MM.1S (cell line): Measurements from ENCODE around the gene UBAC1.

Experiments
- DNase-seq: peaks from one replicate; pipeline ENCODE4 v3.0.0-alpha.2; 2015
- H2AFZ ChIP-seq: fragments of 300-600 bp; sonication (generic); 2 replicates; pipeline ENCODE4 v1.6.0; 2016; ENCODE audit warnings: antibody characterized with exemption, low read length
- H3F3A ChIP-seq: fragments of 300-600 bp; sonication (generic); 2 replicates; pipeline ENCODE4 v1.6.1; 2016; ENCODE audit warnings: mild to moderate bottlenecking, antibody characterized with exemption, low read length, moderate library complexity, mixed read lengths; ENCODE audit not compliant: insufficient read depth
- H3K27ac ChIP-seq: fragments of 300-600 bp; sonication (generic); 2 replicates; pipeline ENCODE4 v1.5.1; 2016; ENCODE audit warnings: mild to moderate bottlenecking, low read length
- H3K27me3 ChIP-seq: fragments of 300-600 bp; sonication (generic); replicated peaks from 2 replicates; pipeline ENCODE4 v1.6.0; 2016; ENCODE audit warnings: low read length; ENCODE audit not compliant: insufficient read depth
- H3K36me3 ChIP-seq: fragments of 300-600 bp; sonication (generic); replicated peaks from 2 replicates; pipeline ENCODE4 v1.6.1; 2016; ENCODE audit warnings: mild to moderate bottlenecking, low read length, mixed read lengths; ENCODE audit not compliant: insufficient read depth
- H3K4me1 ChIP-seq: fragments of 300-600 bp; sonication (generic); 2 replicates; pipeline ENCODE4 v1.6.1; 2016; ENCODE audit warnings: low read length, mixed read lengths
- H3K4me2 ChIP-seq: fragments of 300-600 bp; sonication (generic); 2 replicates; pipeline ENCODE4 v1.6.0; 2016; ENCODE audit warnings: low read depth, low read length
- H3K4me3 ChIP-seq: fragments of 300-600 bp; sonication (generic); 2 replicates; pipeline ENCODE4 v1.5.1; 2016; ENCODE audit warnings: low read length, mixed read lengths
- H3K79me2 ChIP-seq: fragments of 300-600 bp; sonication (generic); 2 replicates; pipeline ENCODE4 v1.6.1; 2016; ENCODE audit warnings: mixed run types, low read length, mixed read lengths
- H3K9ac ChIP-seq: fragments of 300-600 bp; sonication (generic); 2 replicates; pipeline ENCODE4 v1.6.1; 2016; ENCODE audit warnings: low read length, mixed read lengths
- H3K9me2 ChIP-seq: fragments of 300-600 bp; sonication (generic); replicated peaks from 2 replicates; pipeline ENCODE4 v1.6.1; 2016; ENCODE audit warnings: mild to moderate bottlenecking, low read length, mixed read lengths; ENCODE audit not compliant: insufficient read depth
- H3K9me3 ChIP-seq: fragments of 300-600 bp; sonication (generic); replicated peaks from 2 replicates; pipeline ENCODE4 v1.6.1; 2016; ENCODE audit warnings: mild to moderate bottlenecking, low read length, mixed read lengths; ENCODE audit not compliant: insufficient read depth
- H4K20me1 ChIP-seq: fragments of 300-600 bp; sonication (generic); 2 replicates; pipeline ENCODE4 v1.6.1; 2016; ENCODE audit warnings: mild to moderate bottlenecking, low read length, moderate library complexity, mixed read lengths; ENCODE audit not compliant: insufficient read depth
- EZH2 ChIP-seq: fragments of 300-600 bp; sonication (generic); optimal IDR thresholded peaks from 2 replicates; pipeline ENCODE3; 2017; ENCODE audit warnings: low read depth, mild to moderate bottlenecking, antibody characterized with exemption, low read length, mixed read lengths
- EZH2phosphoT487 ChIP-seq: fragments of 300-600 bp; sonication (generic); IDR thresholded peaks from 2 replicates; pipeline ENCODE4 v1.6.1; 2018; ENCODE audit warnings: antibody characterized with exemption, low read length
- TF ChIP-seq, protein P1 (sequence below): fragments of 300-600 bp; sonication (generic); IDR thresholded peaks from 2 replicates; pipeline ENCODE4 v1.5.1; 2016; ENCODE audit warnings: antibody characterized with exemption, low read length, mixed read lengths

UBAC1 gene

GRCh38 chr9:136009516-136009915 is 48.3 kb upstream of the UBAC1 start:
- no peak overlapping the region for H3K27ac ChIP-seq
- H3K4me3 ChIP-seq = no peak overlapping the region
- no peak for DNase-seq
- H4K20me1 ChIP-seq = no peaks in the 10 kb centered on the region
- TF ChIP-seq, protein P1, sequence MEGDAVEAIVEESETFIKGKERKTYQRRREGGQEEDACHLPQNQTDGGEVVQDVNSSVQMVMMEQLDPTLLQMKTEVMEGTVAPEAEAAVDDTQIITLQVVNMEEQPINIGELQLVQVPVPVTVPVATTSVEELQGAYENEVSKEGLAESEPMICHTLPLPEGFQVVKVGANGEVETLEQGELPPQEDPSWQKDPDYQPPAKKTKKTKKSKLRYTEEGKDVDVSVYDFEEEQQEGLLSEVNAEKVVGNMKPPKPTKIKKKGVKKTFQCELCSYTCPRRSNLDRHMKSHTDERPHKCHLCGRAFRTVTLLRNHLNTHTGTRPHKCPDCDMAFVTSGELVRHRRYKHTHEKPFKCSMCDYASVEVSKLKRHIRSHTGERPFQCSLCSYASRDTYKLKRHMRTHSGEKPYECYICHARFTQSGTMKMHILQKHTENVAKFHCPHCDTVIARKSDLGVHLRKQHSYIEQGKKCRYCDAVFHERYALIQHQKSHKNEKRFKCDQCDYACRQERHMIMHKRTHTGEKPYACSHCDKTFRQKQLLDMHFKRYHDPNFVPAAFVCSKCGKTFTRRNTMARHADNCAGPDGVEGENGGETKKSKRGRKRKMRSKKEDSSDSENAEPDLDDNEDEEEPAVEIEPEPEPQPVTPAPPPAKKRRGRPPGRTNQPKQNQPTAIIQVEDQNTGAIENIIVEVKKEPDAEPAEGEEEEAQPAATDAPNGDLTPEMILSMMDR = no peak
- no peak for TF ChIP-seq EZH2
- TF ChIP-seq EZH2phosphoT487 = no peak
- H3K36me3 ChIP-seq = no peaks in the 10 kb centered on the region
- no peaks in the 10 kb centered on the region for H3K9me3 ChIP-seq
- H2AFZ ChIP-seq = no peak overlapping the region
- no peak overlapping the region for H3K4me2 ChIP-seq
- no peaks in the 10 kb centered on the region for H3K4me1 ChIP-seq
- no peak overlapping the region for H3K9ac ChIP-seq
- no peaks in the 10 kb centered on the region for H3K9me2 ChIP-seq
- H3F3A ChIP-seq = no peaks in the 10 kb centered on the region
- no peaks in the 10 kb centered on the region for H3K79me2 ChIP-seq
- H3K27me3 ChIP-seq = peaks cover 94% of the 10 kb centered on the region

GRCh38 chr9:136008693-136008997 is 47.5 kb upstream of the UBAC1 start:
- DNase-seq = no peak
- no peaks in the 10 kb centered on the region for H3K9me3 ChIP-seq
- H4K20me1 ChIP-seq = no peaks in the 10 kb centered on the region
- H3F3A ChIP-seq = no peaks in the 10 kb centered on the region
- H3K9ac ChIP-seq = no peak overlapping the region
- H3K36me3 ChIP-seq = no peaks in the 10 kb centered on the region
- H3K27me3 ChIP-seq = peaks cover 97% of the 10 kb centered on the region
- H3K79me2 ChIP-seq = no peaks in the 10 kb centered on the region
- H2AFZ ChIP-seq = no peak overlapping the region
- no peak overlapping the region for H3K27ac ChIP-seq
- no peak overlapping the region for H3K4me2 ChIP-seq
- TF ChIP-seq EZH2phosphoT487 = no peak
- no peaks in the 10 kb centered on the region for H3K4me1 ChIP-seq
- no peaks in the 10 kb centered on the region for H3K9me2 ChIP-seq
- no peak overlapping the region for H3K4me3 ChIP-seq

- Histone ChIP-seq H4K20me1 (no peaks in the 10 kb centered on the region), H3K4me3 (no peak overlapping the region), H3K9ac (no peak overlapping the region), H3K79me2 (no peaks in the 10 kb centered on the region), H3K27me3 (peaks cover 97% of the 10 kb centered on the region), H3K27ac (no peak overlapping the region), H3K9me3 (no peaks in the 10 kb centered on the region), H3K36me3 (no peaks in the 10 kb centered on the region), H3F3A (no peaks in the 10 kb centered on the region), H3K4me1 (no peaks in the 10 kb centered on the region), H3K9me2 (no peaks in the 10 kb centered on the region), H3K4me2 (no peak overlapping the region), H2AFZ (no peak overlapping the region)
- DNase-seq = no peak
- TF ChIP-seq, protein P1 = no peak
- TF ChIP-seq EZH2phosphoT487 = no peak
- TF ChIP-seq EZH2 = peak; percentile 77
Observed at GRCh38 chr9:136007934-136008692, 46.9 kb upstream of the UBAC1 start.

DNA sequence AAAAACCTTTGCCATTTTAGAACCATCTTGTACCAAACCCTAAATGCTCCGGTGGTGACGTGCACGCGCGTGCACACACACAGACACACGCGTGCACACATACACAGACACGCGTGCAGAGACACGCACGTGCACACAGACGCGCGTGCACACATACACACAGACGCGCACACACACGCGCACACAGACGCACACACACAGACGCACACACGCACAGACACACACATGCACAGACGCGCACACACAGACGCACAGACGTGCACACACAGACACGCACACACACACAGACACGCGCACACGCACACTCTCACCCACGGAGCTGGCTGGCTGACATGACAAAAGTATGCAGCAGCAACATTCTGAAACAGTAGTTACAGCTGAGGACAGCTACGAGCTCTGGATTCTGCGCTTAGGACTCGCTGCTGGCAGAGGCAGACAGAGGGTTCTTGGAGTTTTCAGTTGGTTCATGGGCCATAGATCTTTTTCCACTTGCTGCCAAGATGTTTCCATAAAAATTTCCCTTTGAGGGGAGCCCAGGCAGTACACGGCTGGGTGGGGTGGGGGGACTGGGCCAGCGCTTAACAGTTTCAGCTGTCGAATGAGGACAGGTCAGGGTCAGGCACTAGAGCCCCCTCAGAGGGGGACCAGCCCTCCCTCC is 46.2 kb upstream of the UBAC1 start:
- TF ChIP-seq, protein P1 = no peak
- TF ChIP-seq EZH2 = no peak
- TF ChIP-seq EZH2phosphoT487 = no peak
- Histone ChIP-seq H3K4me2 (no peak overlapping the region), H3K36me3 (no peaks in the 10 kb centered on the region), H3K27me3 (peaks cover 97% of the 10 kb centered on the region), H3K4me1 (no peaks in the 10 kb centered on the region), H3K9me2 (no peaks in the 10 kb centered on the region), H3K9me3 (no peaks in the 10 kb centered on the region), H3K79me2 (no peaks in the 10 kb centered on the region), H4K20me1 (no peaks in the 10 kb centered on the region), H3F3A (no peaks in the 10 kb centered on the region), H3K9ac (no peak overlapping the region), H3K27ac (no peak overlapping the region), H2AFZ (no peak overlapping the region), H3K4me3 (no peak overlapping the region)
- no peak for DNase-seq
